HUES6 (cell line): ENCODE measurements around the gene AACS.

ENCODE experiments used
- H3K27ac ChIP-seq: 2 replicates; pipeline ENCODE4 v1.7.0; 2013; ENCODE audit warnings: low read depth, mild to moderate bottlenecking, low read length, inconsistent platforms
- H3K27me3 ChIP-seq: 2 replicates; pipeline ENCODE4 v1.6.1; 2013; ENCODE audit warnings: low read length; ENCODE audit not compliant: control insufficient read depth, insufficient read depth
- H3K36me3 ChIP-seq: 2 replicates; pipeline ENCODE4 v1.6.1; 2013; ENCODE audit warnings: low read length; ENCODE audit not compliant: control insufficient read depth, insufficient read depth
- H3K4me1 ChIP-seq: 2 replicates; pipeline ENCODE4 v1.6.1; 2013; ENCODE audit warnings: low read length; ENCODE audit not compliant: control insufficient read depth, insufficient read depth
- H3K4me3 ChIP-seq: 2 replicates; pipeline ENCODE4 v1.5.1; 2013; ENCODE audit warnings: low read depth, low read length
- H3K9ac ChIP-seq: one replicate; pipeline ENCODE4 v1.6.1; 2013; ENCODE audit warnings: mild to moderate bottlenecking, low read length
- H3K9me3 ChIP-seq: 2 replicates; pipeline ENCODE4 v1.6.1; 2013; ENCODE audit warnings: low read depth, low read length; ENCODE audit not compliant: control insufficient read depth, insufficient read depth

Gene AACS

DNA sequence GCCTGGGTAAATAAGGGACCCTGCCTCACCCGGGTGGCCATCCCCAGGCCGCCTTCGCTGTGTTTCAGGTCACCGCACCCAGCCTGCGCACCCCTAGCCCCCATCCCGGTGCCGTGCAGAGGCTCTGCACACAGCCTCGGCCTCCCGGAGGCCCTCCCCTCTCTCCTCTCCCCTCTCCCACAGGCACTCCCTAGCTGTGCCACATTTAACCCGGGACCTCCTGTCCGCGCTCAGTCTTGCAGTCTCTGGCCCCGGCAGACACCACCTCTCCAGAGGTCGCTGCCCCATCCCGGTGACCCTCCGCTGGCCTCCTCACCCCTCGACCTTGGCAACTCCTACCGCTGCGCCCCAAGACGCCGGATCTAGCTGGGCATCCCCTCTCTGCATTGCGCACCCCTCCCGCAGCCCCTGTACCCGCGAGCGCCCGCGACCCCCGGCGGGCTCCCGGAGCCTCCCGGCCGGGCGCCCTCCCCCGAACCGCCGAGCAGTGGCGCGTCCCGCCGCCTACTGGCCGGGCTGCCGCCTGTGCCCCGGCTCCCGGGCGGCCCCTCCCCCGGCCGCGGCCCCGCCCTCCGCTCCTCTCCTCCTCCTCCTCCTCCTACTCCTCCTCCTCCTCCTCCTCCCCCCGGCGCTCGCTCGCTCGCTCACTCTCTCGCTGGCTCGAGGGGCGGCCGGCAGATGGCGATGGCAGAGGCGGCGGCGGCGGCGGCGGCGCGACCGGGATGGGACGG is 120.7 kb downstream of the AACS start, which contains the start of gene TMEM132B:
TSS of gene TMEM132B (plus strand) at position 647 of the 731 bp plus-strand sequence.
- H3K9ac ChIP-seq = peak within 1 kb of the TSS; percentile 61
- no peak within 1 kb of the TSS; the same call in 1 of the 2 replicates for H3K27ac ChIP-seq
- peaks cover 49% of the 10 kb centered on the region for H3K4me1 ChIP-seq
- peak within 1 kb of the TSS; percentile 72 for H3K4me3 ChIP-seq
- H3K9me3 ChIP-seq = no peaks in the 10 kb centered on the region
- H3K36me3 ChIP-seq = no peaks in the 10 kb centered on the region
- H3K27me3 ChIP-seq = peaks cover 87% of the 10 kb centered on the region

DNA sequence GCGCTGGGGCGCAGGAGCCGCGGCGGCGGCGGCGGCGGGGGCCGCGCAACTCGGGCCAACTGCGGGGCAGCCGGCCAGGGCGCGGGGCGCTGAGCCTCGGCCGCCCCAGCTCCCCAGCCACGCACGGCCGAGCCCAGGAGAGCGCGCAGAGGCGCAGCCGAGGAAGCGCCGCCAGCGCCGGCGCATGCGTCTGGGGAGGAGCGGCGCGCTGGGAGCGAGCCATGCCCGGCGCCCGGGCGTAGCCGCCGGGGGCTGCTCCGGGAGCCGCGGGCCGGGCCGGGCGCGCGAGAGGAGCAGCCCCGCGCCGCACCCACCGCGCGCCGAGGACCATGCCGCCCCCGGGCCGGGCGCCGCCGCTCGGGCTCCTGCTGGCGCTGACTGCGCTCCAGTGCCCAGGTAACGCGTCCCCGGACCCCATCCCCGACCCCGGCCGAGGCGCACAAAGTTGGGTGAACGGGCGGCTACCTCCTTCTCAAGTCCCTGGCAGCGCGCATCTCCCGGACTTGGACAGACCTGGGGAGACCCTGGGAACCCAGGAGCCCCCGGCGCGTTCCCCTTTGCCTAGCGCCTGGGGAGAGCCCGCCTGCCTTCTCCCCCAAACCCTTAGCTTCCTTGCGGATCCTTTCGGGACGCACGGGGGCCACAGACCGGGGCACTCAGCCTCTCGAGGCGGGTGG is 121.4 kb downstream of the AACS start:
- peaks cover 52% of the 10 kb centered on the region for H3K4me1 ChIP-seq
- H3K27me3 ChIP-seq = peaks cover 89% of the 10 kb centered on the region
- no peak overlapping the region for H3K27ac ChIP-seq
- no peaks in the 10 kb centered on the region for H3K36me3 ChIP-seq
- H3K9ac ChIP-seq = no peak overlapping the region
- H3K4me3 ChIP-seq = peak overlapping the region; percentile 68
- H3K9me3 ChIP-seq = no peaks in the 10 kb centered on the region

GRCh38 chr12:125187148-125187745 is 122.0 kb downstream of the AACS start:
- H3K9ac ChIP-seq = peak overlapping the region; percentile 38
- H3K4me3 ChIP-seq = peak overlapping the region; percentile 68
- peaks cover 52% of the 10 kb centered on the region for H3K4me1 ChIP-seq
- peaks cover 90% of the 10 kb centered on the region for H3K27me3 ChIP-seq
- H3K27ac ChIP-seq = no peak overlapping the region
- H3K36me3 ChIP-seq = no peaks in the 10 kb centered on the region
- H3K9me3 ChIP-seq = no peaks in the 10 kb centered on the region

DNA sequence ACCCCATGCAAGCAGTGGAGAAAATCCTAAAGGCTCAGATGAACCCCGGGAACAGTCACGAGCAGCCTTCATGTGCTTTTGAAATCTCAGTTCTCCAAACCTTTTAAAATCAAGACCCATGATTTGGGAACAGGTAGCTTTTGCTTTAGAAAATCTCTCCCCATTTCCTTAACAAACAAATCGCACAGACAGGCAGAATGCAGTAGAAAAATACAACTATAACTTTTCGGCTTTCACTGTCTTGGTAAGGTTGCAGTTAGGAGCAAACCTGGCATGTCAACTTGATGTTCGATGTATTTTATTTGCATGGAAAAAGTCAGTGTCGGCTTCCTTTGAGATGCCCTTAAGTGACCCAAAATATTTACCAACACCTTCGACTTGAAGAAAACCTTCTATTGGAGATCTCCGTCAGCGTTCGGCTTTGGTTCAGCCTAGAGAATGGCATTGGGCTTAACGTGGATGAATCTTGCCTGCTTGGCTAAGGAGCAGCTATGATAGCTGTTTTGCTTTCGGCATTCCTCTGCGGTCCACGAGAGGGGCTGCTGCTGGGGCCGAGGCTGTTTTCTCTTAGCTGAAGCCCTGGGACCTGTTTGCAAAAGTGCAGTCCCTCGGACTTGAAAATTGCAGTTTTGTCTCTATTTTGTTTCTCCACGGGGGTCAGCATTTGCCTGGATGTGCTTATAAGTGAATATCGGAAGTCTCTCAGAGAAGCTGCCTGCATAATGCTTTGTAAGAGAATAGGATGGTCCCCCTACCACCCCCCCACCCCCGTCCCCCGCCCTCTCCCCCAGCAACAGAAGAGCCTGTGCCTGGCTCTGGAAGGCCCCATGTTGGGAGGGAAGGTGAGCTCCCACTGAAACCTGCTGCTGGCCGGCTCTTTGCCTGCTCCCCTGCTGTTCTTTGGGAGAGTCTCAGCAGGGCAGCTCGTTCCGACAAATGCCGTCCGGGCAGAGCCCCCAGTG is 122.8 kb downstream of the AACS start:
- peak overlapping the region; percentile 68 for H3K4me3 ChIP-seq
- no peaks in the 10 kb centered on the region for H3K36me3 ChIP-seq
- peaks cover 57% of the 10 kb centered on the region for H3K4me1 ChIP-seq
- H3K9ac ChIP-seq = peak overlapping the region; percentile 14
- H3K27me3 ChIP-seq = peaks cover 90% of the 10 kb centered on the region
- no peak overlapping the region for H3K27ac ChIP-seq
- no peaks in the 10 kb centered on the region for H3K9me3 ChIP-seq

GRCh38 chr12:125189015-125189414 is 123.8 kb downstream of the AACS start:
- Histone ChIP-seq H3K27ac (no peak overlapping the region), H3K9ac (no peak overlapping the region), H3K9me3 (no peaks in the 10 kb centered on the region), H3K36me3 (no peaks in the 10 kb centered on the region), H3K4me1 (peaks cover 59% of the 10 kb centered on the region), H3K4me3 (peak overlapping the region; percentile 40), H3K27me3 (peaks cover 91% of the 10 kb centered on the region)

- H3K4me3 ChIP-seq = peak overlapping the region; percentile 40
- no peaks in the 10 kb centered on the region for H3K9me3 ChIP-seq
- no peaks in the 10 kb centered on the region for H3K36me3 ChIP-seq
- peaks cover 91% of the 10 kb centered on the region for H3K27me3 ChIP-seq
- peaks cover 55% of the 10 kb centered on the region for H3K4me1 ChIP-seq
- no peak overlapping the region for H3K27ac ChIP-seq
- H3K9ac ChIP-seq = no peak overlapping the region
Observed at GRCh38 chr12:125189502-125189901, 124.3 kb downstream of the AACS start.

DNA sequence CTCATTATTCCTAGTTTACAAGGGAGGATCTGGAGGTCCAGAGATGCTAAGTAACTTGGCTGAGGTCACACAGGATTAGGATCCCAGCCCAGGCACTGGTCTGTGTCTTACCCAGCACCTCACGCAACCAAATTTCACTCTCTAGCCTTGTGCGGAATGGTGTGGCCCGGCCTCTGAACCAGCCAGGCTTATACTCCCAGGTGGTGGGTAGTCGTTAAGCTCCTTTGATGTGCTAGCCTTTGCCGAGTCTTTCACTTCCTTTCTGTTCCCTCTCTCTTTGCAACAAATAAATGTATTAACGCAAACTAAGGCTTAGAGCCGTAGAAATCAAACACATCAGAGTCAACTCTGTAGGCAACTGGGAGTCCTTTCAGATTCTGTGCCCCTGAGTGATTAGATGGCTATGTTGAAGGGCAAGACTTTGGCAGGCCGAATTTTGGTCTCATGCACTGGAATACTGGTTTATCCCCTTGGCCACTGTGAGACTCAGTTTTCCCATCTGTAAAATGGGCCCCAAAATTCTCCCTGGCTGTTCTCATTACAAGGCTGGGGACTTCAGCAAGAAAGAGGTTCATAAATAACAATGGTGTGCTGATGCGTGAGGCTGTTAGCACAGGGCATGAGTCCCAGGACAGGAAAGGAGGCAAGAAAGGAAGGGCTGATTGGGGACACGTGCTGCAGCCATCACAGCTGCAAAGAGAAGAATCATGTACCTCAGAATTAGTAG is 126.3 kb downstream of the AACS start:
- Histone ChIP-seq H3K27me3 (peaks cover 80% of the 10 kb centered on the region), H3K4me1 (peaks cover 43% of the 10 kb centered on the region), H3K27ac (no peak overlapping the region), H3K4me3 (no peak overlapping the region), H3K9ac (no peak overlapping the region), H3K36me3 (no peaks in the 10 kb centered on the region), H3K9me3 (no peaks in the 10 kb centered on the region)

DNA sequence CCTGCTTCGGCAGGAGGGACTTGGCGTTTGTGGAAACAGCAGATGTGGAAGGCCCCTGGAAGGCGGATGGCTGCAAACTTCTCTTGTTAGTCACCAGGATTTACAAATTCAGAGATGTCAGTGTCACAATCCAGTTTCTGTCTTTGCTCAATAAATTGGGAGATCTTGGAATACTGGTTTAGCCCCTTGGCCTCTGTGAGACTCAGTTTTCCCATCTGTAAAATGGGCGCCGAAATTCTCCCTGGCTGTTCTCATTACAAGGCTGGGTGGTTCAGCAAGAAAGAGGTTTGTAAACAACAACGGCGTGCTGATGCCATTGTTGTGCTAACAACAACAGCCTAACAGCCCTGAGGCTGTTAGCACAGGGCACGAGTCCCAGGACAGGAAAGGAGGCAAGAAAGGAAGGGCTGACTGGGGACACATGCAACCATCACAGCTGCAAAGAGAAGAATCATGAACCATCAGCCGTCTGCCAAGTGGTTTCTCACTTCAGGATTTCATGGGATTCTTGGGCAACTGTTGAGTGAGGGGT is 127.5 kb downstream of the AACS start:
- H3K9me3 ChIP-seq = no peaks in the 10 kb centered on the region
- H3K4me1 ChIP-seq = peaks cover 39% of the 10 kb centered on the region
- H3K27me3 ChIP-seq = peaks cover 69% of the 10 kb centered on the region

More for the DNA sequence above, 127.5 kb downstream of the AACS start:
- Histone ChIP-seq H3K27ac (no peak overlapping the region), H3K9ac (no peak overlapping the region), H3K36me3 (no peaks in the 10 kb centered on the region), H3K4me3 (no peak overlapping the region)
